Aorta (tissue), 5 donors: ENCODE data around the gene ABCF2. TPM values are rescaled to one million over a fixed set of nuclear protein-coding genes. Genes with fewer than 3 reads are reported as not detected.

Experiments
- ATAC-seq: fragments of 200-7000 bp; cut with Tn5 transposase; one replicate; pipeline ENCODE4 v1.9.1; 2022; ENCODE audit warnings: moderate library complexity; ENCODE audit not compliant: low FRiP score
- DNase-seq, 2 donors: peaks; one replicate each; pipeline ENCODE4 v3.0.0-alpha.2; 2020
- H3K27ac ChIP-seq, 2 donors: one replicate each; pipeline ENCODE4 v1.5.1; 2013; ENCODE audit warnings: low read length in 2 of 2, mild to moderate bottlenecking in 2 of 2, moderate library complexity in 2 of 2, control low read depth in 1 of 2, inconsistent platforms in 1 of 2, low read depth in 1 of 2
- H3K27me3 ChIP-seq, 2 donors: one replicate each; pipeline ENCODE4 v1.6.1; 2013; ENCODE audit warnings: control low read depth in 1 of 2, low read length in 1 of 2, mild to moderate bottlenecking in 1 of 2, moderate library complexity in 1 of 2; ENCODE audit not compliant: insufficient read depth in 2 of 2, control insufficient read depth in 1 of 2
- H3K36me3 ChIP-seq, 2 donors: one replicate each; pipeline ENCODE4 v1.6.1; 2013; ENCODE audit warnings: control low read depth in 1 of 2, low read length in 1 of 2, mild to moderate bottlenecking in 1 of 2; ENCODE audit not compliant: insufficient read depth in 2 of 2, control insufficient read depth in 1 of 2
- H3K4me1 ChIP-seq, 2 donors: one replicate each; pipeline ENCODE4 v1.6.1; 2013; ENCODE audit warnings: low read length in 2 of 2, control low read depth in 1 of 2, mild to moderate bottlenecking in 1 of 2, moderate library complexity in 1 of 2; ENCODE audit not compliant: insufficient read depth in 2 of 2, control insufficient read depth in 1 of 2
- H3K4me3 ChIP-seq, 2 donors: one replicate each; pipeline ENCODE4 v1.5.1; 2013; ENCODE audit warnings: low read length in 2 of 2, control low read depth in 1 of 2, mild to moderate bottlenecking in 1 of 2
- H3K9me3 ChIP-seq: one replicate; pipeline ENCODE4 v1.6.1; 2013; ENCODE audit warnings: mild to moderate bottlenecking, low read length; ENCODE audit not compliant: control insufficient read depth
- WGBS, 2 donors: extraction: QIAGEN DNeasy Blood & Tissue Kit; methylation state at CpG; one replicate each; pipeline ENCODE4 v1.1.7; 2013; 5-methylcytosine and 5-hydroxymethylcytosine counted together
- intact Hi-C, 2 donors: fragments of 100-400 bp; cut with DNase I; formaldehyde crosslinking; loops; one replicate each; pipeline versions ENCODE4 v1.14.2 to v1.15.0; 2022
- polyA plus RNA-seq, 2 donors: library from polyadenylated mRNA; stranded (reverse); fragments of 200-250 nt; gene quantifications; one replicate each; pipeline ENCODE4 v1.2.3, GENCODE V29; 2013
- total RNA-seq, 2 donors: library from RNA; stranded (reverse); fragmentation: NEBNext Ultra II Directional; extraction: Animal tissue kit (Norgen Biotek cat#: 25700); gene quantifications; one replicate each; pipeline ENCODE4 v1.2.1, GENCODE V29; 2021
- donor health status: healthy with polysubstance abuse.
- donor health status: Bipolar disorder and iron deficiency.
- donor health status: DM: no; HTN: no; CAD: no.
- donor health status: DM: no; HTN: no; CAD: no.
- donor health status: DM: yes; HTN: yes; CAD: no.

The ABCF2 gene
- total and polyA plus RNA-seq, 4 donors = 14.3 to 25.8 (median 15.9) TPM

- H3K27ac ChIP-seq = no peak overlapping the region
- no peak overlapping the region for H3K4me3 ChIP-seq
- no peaks in the 10 kb centered on the region for H3K9me3 ChIP-seq
- no peaks in the 10 kb centered on the region for H3K36me3 ChIP-seq
- DNase-seq (no peak), ATAC-seq (no peak)
- H3K27me3 ChIP-seq = no peaks in the 10 kb centered on the region
- intact Hi-C loops = no loop called here
- H3K4me1 ChIP-seq = no peaks in the 10 kb centered on the region
- WGBS, 2 donors = 62 to 68% methylated on average over 9 of the region's 9 CpGs
Observed at GRCh38 chr7:151208253-151208862, 18.6 kb downstream of the ABCF2 start.

DNA sequence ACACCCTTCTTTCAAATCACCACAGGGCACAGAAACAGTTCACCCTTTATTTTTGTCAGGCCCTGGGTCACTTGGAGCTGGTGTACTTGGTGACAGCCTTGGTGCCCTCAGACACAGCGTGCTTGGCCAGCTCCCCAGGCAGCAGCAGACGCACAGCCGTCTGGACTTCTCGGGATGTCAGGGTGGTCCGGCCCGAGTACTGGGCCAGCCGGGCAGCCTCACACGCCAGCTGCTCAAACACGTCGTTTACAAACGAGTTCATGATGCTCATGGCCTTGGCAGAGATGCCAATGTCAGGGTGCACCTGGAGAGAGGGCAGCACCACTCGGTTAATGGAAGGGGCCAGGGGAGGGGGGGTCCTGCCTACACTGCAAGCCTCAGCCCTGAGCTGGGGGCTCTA is 19.2 kb downstream of the ABCF2 start:
- Histone ChIP-seq H3K27me3 (no peaks in the 10 kb centered on the region), H3K27ac (no peak overlapping the region), H3K4me3 (no peak overlapping the region), H3K36me3 (no peaks in the 10 kb centered on the region), H3K9me3 (no peaks in the 10 kb centered on the region), H3K4me1 (no peaks in the 10 kb centered on the region)
- ATAC-seq = no peak
- intact Hi-C loops = no loop called here
- DNase-seq = no peak
- 55 to 61% methylated on average over 12 of the region's 12 CpGs for WGBS, 2 donors

- WGBS, 2 donors = 73 to 75% methylated on average over 9 of the region's 9 CpGs
- intact Hi-C loops = no loop called here
- H3K27ac ChIP-seq = no peak overlapping the region
- H3K4me3 ChIP-seq = no peak overlapping the region
- no peaks in the 10 kb centered on the region for H3K9me3 ChIP-seq
- no peaks in the 10 kb centered on the region for H3K27me3 ChIP-seq
- ATAC-seq (no peak), DNase-seq (no peak)
- H3K4me1 ChIP-seq = no peaks in the 10 kb centered on the region
- H3K36me3 ChIP-seq = no peaks in the 10 kb centered on the region
Observed at GRCh38 chr7:151207315-151207714, 19.7 kb downstream of the ABCF2 start.

- 63 to 64% methylated on average over 9 of the region's 9 CpGs for WGBS, 2 donors
Observed at GRCh38 chr7:151206914-151207313, 20.1 kb downstream of the ABCF2 start.

GRCh38 chr7:151205730-151206129 is 21.3 kb downstream of the ABCF2 start:
- 57 to 65% methylated on average over 6 of the region's 6 CpGs for WGBS, 2 donors
- Histone ChIP-seq H3K27ac (no peak overlapping the region), H3K27me3 (no peaks in the 10 kb centered on the region), H3K4me3 (no peak overlapping the region), H3K4me1 (no peaks in the 10 kb centered on the region), H3K36me3 (no peaks in the 10 kb centered on the region), H3K9me3 (no peaks in the 10 kb centered on the region)
- intact Hi-C loops = no loop called here
- no peak for DNase-seq
- no peak for ATAC-seq

More at GRCh38 chr7:151206914-151207313, 20.1 kb downstream of the ABCF2 start:
- no peaks in the 10 kb centered on the region for H3K36me3 ChIP-seq
- H3K4me3 ChIP-seq = no peak overlapping the region
- no peaks in the 10 kb centered on the region for H3K27me3 ChIP-seq
- H3K27ac ChIP-seq = no peak overlapping the region
- no peak for ATAC-seq
- no peaks in the 10 kb centered on the region for H3K9me3 ChIP-seq
- no peak for DNase-seq
- H3K4me1 ChIP-seq = no peaks in the 10 kb centered on the region
- intact Hi-C loops = no loop called here

DNA sequence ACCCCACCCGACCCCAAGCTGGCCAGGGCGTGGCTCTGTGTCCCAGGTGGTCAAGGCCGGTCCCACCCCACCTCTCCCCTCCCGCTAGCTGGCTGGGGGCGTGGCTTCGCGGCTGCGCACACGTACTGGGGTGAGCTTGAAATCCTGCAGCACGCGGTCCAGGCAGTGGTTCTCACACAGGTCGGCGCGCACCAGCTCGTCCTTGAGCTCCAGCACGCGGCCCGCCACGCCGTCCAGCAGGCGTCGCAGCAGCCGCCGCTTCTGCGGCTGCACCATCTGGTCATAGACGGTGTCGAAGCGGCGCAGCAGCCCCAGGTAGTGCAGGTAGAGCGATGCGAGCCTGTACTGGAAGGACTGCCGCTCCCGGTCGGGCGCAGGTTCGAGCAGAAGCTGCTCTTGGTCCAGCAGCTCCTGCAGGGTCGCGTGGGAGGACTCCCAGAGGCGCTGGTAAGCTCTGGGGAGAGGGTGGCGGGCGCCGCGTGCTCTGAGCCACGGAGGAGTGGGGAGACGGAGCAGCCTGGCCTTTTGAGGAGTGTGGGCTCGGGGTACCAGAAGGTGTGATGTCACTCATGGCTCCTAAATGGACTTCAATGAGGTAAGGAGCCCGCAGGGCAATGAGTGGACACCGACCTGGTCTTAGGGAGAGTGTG is 22.5 kb downstream of the ABCF2 start:
- Histone ChIP-seq H3K36me3 (no peaks in the 10 kb centered on the region), H3K27me3 (no peaks in the 10 kb centered on the region), H3K9me3 (no peaks in the 10 kb centered on the region), H3K4me3 (no peak overlapping the region), H3K4me1 (no peaks in the 10 kb centered on the region), H3K27ac (no peak overlapping the region)
- 60 to 64% methylated on average over 48 of the region's 48 CpGs for WGBS, 2 donors
- ATAC-seq = no peak
- intact Hi-C loops = no loop called here
- DNase-seq = no peak

- no peak for DNase-seq
- 93 to 97% methylated on average over 9 of the region's 9 CpGs for WGBS, 2 donors
- H3K9me3 ChIP-seq = no peaks in the 10 kb centered on the region
Observed at GRCh38 chr7:151202836-151203235, 24.2 kb downstream of the ABCF2 start.

GRCh38 chr7:151201751-151202150 is 25.3 kb downstream of the ABCF2 start:
- Histone ChIP-seq H3K4me1 (no peaks in the 10 kb centered on the region), H3K27me3 (no peaks in the 10 kb centered on the region), H3K9me3 (no peaks in the 10 kb centered on the region), H3K36me3 (no peaks in the 10 kb centered on the region), H3K27ac (no peak overlapping the region), H3K4me3 (no peak overlapping the region)
- DNase-seq = no peak
- intact Hi-C loops = no loop called here
- no peak for ATAC-seq
- WGBS, 2 donors = 86 to 87% methylated on average over 4 of the region's 4 CpGs

More at GRCh38 chr7:151202836-151203235, 24.2 kb downstream of the ABCF2 start:
- H3K27ac ChIP-seq = no peak overlapping the region
- ATAC-seq = no peak
- H3K27me3 ChIP-seq = no peaks in the 10 kb centered on the region
- intact Hi-C loops = no loop called here
- H3K4me1 ChIP-seq = no peaks in the 10 kb centered on the region
- H3K36me3 ChIP-seq = no peaks in the 10 kb centered on the region
- no peak overlapping the region for H3K4me3 ChIP-seq

DNA sequence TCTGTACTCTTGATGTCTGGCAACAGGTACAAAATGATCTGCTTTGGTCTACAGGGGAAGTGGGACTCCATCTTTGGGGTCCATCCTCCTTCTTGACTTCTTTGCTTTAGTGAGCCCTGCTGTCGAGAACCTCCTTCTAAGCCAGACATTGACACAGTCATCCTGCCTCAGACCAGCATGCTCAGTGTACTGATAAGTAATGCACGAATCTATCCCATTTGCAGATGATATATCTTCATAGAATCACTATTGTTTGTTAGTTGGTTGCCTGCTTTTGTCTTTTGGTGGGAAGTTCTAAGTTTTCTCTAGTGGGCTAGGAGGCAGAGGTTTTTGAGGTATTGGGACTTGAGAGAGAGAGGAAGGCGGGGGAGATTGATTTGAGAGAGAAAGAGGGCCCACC is 25.7 kb downstream of the ABCF2 start:
- H3K36me3 ChIP-seq = no peaks in the 10 kb centered on the region
- DNase-seq = no peak
- no peak overlapping the region for H3K4me3 ChIP-seq
- no peaks in the 10 kb centered on the region for H3K9me3 ChIP-seq
- H3K27me3 ChIP-seq = no peaks in the 10 kb centered on the region
- no peak overlapping the region for H3K27ac ChIP-seq
- 89 to 94% methylated on average over 3 of the region's 3 CpGs for WGBS, 2 donors
- ATAC-seq = no peak
- intact Hi-C loops = no loop called here
- H3K4me1 ChIP-seq = no peaks in the 10 kb centered on the region
